ENCODE results near the gene ADGRG4.

The ADGRG4 gene

GRCh38 chrX:136261321-136261720 is 39.4 kb upstream of the ADGRG4 start:
- no peak overlapping the region for H3K4me3 ChIP-seq (ENCODE audit: low read length)
- DNase-seq (ENCODE audit: low read depth): peak; percentile 21
- no peak for TF ChIP-seq CTCF (IDR thresholded peaks at IDR 0.05; ENCODE audit: insufficient read depth, low read depth, low read length, missing control alignments)

GRCh38 chrX:136262243-136262642 is 38.5 kb upstream of the ADGRG4 start:
- TF ChIP-seq CTCF (IDR thresholded peaks at IDR 0.05; ENCODE audit: insufficient read depth, low read depth, low read length, missing control alignments): no peak
- DNase-seq (ENCODE audit: low read depth): no peak

GRCh38 chrX:136262812-136263315 is 37.9 kb upstream of the ADGRG4 start:
- no peak overlapping the region for H3K4me3 ChIP-seq (ENCODE audit: low read length)
- no peak for DNase-seq (ENCODE audit: low read depth)
- no peak for TF ChIP-seq CTCF (IDR thresholded peaks at IDR 0.05; ENCODE audit: insufficient read depth, low read depth, low read length, missing control alignments)

More at GRCh38 chrX:136262243-136262642, 38.5 kb upstream of the ADGRG4 start:
- H3K4me3 ChIP-seq (ENCODE audit: low read length): no peak overlapping the region

GRCh38 chrX:136266828-136267227 is 33.9 kb upstream of the ADGRG4 start:
- DNase-seq (ENCODE audit: low read depth): no peak
- TF ChIP-seq CTCF (IDR thresholded peaks at IDR 0.05; ENCODE audit: insufficient read depth, low read depth, low read length, missing control alignments): no peak
- no peak overlapping the region for H3K4me3 ChIP-seq (ENCODE audit: low read length)

- no peak overlapping the region for H3K4me3 ChIP-seq (ENCODE audit: low read length)
- peak; percentile 69 for TF ChIP-seq CTCF (IDR thresholded peaks at IDR 0.05; ENCODE audit: insufficient read depth, low read depth, low read length, missing control alignments)
- peak; percentile 39 for DNase-seq (ENCODE audit: low read depth)
Observed at GRCh38 chrX:136268051-136269048, 32.4 kb upstream of the ADGRG4 start.

GRCh38 chrX:136269921-136270320 is 30.8 kb upstream of the ADGRG4 start:
- no peak overlapping the region for H3K4me3 ChIP-seq (ENCODE audit: low read length)
- DNase-seq (ENCODE audit: low read depth): no peak
- no peak for TF ChIP-seq CTCF (IDR thresholded peaks at IDR 0.05; ENCODE audit: insufficient read depth, low read depth, low read length, missing control alignments)
